ENCODE data around the gene FAM168B. TPM values are rescaled to one million over a fixed set of nuclear protein-coding genes. Genes with fewer than 3 reads are reported as not detected.

The FAM168B gene
- total RNA-seq, 1 experiment from 2014 or later = 81.4 TPM

DNA sequence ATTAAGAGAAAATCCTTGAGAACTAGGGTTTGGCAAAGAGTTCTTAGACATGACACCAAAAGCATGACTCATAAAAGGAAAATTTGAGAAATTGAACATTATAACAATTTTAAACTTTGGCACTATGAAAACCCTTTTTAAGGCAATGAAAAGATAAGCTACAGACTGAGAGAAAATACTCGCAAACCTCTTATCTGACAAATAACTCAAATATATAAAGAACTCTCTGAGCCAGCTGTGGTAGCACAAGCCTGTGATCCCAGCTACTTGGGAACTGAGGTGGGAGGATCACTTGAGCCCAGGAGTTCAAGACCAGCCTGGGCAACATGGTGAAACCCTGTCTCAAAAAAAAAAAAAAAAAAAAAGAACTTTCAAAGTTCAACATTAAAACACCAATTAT is 70.5 kb downstream of the FAM168B start:
- Histone ChIP-seq H4K91ac (ENCODE audit: insufficient read length, low read depth, low read length) (no peak overlapping the region), H2BK12ac (ENCODE audit: insufficient read length, low read depth, low read length) (no peak overlapping the region), H2AK5ac (ENCODE audit: insufficient read length, low read length) (no peak overlapping the region), H2BK120ac (ENCODE audit: low read depth, low read length, poor library complexity, severe bottlenecking) (no peak overlapping the region), H3K4ac (ENCODE audit: low read depth, low read length) (no peak overlapping the region), H3K4me2 (ENCODE audit: insufficient read depth, insufficient read length, low read length) (no peak overlapping the region), H3K27me3 (ENCODE audit: insufficient read depth, low read length) (no peaks in the 10 kb centered on the region), H3K79me1 (ENCODE audit: insufficient read depth, low read depth, low read length, poor library complexity, severe bottlenecking) (no peaks in the 10 kb centered on the region), H3K9me3 (ENCODE audit: control insufficient read depth, low read depth, low read length) (no peaks in the 10 kb centered on the region), H4K20me1 (ENCODE audit: control insufficient read depth, insufficient read depth, insufficient read length) (no peaks in the 10 kb centered on the region), H3K9ac (ENCODE audit: extremely low read depth, insufficient read length, low read length) (no peak overlapping the region), H2BK20ac (ENCODE audit: low read depth, low read length, poor library complexity, severe bottlenecking) (no peak overlapping the region), H4K8ac (replicated peaks; ENCODE audit: insufficient read length, low read depth, low read length) (no peak overlapping the region), H2BK15ac (ENCODE audit: low read depth, low read length) (no peak overlapping the region), H3K27ac (ENCODE audit: insufficient read length, low read depth, low read length) (no peak overlapping the region), H3K79me2 (ENCODE audit: insufficient read depth, low read length) (no peaks in the 10 kb centered on the region), H3K4me1 (ENCODE audit: insufficient read depth, low read length) (no peaks in the 10 kb centered on the region), H3K23me2 (ENCODE audit: insufficient read length, low read depth, low read length, poor library complexity, severe bottlenecking) (no peaks in the 10 kb centered on the region), H3K56ac (ENCODE audit: insufficient read length, low read depth, low read length) (no peak overlapping the region), H3T11ph (ENCODE audit: low read length) (no peak overlapping the region), H3K14ac (ENCODE audit: insufficient read depth, low read length) (no peak overlapping the region), H4K5ac (ENCODE audit: insufficient read length, low read depth, low read length) (no peak overlapping the region), H3K23ac (ENCODE audit: insufficient read length, low read depth, low read length) (no peak overlapping the region), H2AFZ (ENCODE audit: low read length) (no peak overlapping the region), H3K18ac (ENCODE audit: insufficient read length, low read depth, low read length) (no peak overlapping the region), H2BK5ac (ENCODE audit: insufficient read length, low read length) (no peak overlapping the region)
- Mint-ChIP-seq H3K27ac (no peak overlapping the region), H3K27me3 (ENCODE audit: low read depth) (peaks cover 2% of the 10 kb centered on the region), H3K4me1 (peaks cover 0 to under 1% of the 10 kb centered on the region in 2 experiments; a peak in 2 of 4 replicates), H3K36me3 (ENCODE audit: insufficient read depth in 1 of 3, low read depth in 3 of 3) (no peaks in the 10 kb centered on the region), H3K4me3 (no peak overlapping the region), H3K9me3 (peaks cover 2 to 3% of the 10 kb centered on the region in 2 experiments; a peak in 3 of 5 replicates)
- no peak for DNase-seq
- no CpG with 5 or more reads among the region's 1 CpG for WGBS (ENCODE audit: extremely low coverage, insufficient read length, low lambda C conversion rate)
- TF ChIP-seq, protein P1, sequence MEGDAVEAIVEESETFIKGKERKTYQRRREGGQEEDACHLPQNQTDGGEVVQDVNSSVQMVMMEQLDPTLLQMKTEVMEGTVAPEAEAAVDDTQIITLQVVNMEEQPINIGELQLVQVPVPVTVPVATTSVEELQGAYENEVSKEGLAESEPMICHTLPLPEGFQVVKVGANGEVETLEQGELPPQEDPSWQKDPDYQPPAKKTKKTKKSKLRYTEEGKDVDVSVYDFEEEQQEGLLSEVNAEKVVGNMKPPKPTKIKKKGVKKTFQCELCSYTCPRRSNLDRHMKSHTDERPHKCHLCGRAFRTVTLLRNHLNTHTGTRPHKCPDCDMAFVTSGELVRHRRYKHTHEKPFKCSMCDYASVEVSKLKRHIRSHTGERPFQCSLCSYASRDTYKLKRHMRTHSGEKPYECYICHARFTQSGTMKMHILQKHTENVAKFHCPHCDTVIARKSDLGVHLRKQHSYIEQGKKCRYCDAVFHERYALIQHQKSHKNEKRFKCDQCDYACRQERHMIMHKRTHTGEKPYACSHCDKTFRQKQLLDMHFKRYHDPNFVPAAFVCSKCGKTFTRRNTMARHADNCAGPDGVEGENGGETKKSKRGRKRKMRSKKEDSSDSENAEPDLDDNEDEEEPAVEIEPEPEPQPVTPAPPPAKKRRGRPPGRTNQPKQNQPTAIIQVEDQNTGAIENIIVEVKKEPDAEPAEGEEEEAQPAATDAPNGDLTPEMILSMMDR (conservative IDR thresholded peaks at IDR 0.05) = no peak

Measured in H9 (cell line).